Bone marrow (tissue), 2 donors: ENCODE measurements around the gene KITLG.
"Not testable (repeated sequence)": the region's sequence is repeated elsewhere in the genome, so short reads cannot be mapped to it uniquely, and the experiment has no call there.

Source experiments
- DNase-seq, 2 donors: peaks; one replicate each; lab custom pipeline; 2025; lab: John Stamatoyannopoulos, UW

Gene KITLG

DNA sequence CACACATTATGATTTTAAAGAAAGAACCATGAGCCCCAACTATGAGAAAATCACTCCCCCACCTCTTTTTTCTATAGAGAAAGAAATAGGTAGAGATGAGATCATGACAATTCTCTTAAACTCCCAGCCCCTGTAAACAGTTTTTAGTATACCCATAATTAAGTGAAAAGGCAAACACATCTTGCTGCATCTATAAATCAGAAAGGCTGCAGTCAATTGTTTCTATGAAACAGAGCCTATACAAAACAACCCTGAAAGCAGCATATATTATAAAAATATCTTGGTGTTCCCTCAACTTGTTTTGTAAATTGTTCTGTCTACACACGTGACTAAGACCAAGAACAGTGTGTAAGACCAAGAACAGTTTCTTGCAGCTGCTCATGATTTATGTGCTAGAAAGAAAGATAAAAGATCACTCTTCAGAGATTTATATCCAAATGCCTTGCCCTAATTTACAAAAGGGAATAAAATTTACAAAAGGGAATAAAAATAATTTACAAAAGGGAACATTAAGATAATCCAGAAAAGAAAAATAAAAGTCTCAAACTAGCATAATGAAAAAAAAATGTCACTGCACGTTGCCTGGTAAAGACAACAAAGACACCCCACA, 4.8 kb downstream of the KITLG start:
- no peak for DNase-seq

DNA sequence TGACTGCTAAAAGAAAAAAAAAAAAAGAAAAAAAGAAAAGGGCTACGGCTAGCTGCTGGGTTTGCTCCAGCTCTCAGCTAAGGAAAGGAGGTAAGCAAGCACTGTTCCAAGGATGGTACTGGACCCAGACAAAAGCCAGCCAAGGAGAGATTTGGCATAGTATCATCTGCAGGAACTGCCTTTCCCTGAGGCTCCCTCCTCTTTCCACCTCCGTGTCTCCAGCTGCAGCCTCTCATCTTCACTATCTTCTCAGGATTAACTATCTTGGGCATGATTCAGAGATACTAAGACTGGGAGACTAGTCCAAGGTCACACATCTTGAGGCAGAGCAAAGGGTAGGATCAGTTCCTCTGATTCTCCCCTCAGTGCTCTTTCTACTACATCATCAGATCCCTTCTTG, 6.0 kb downstream of the KITLG start:
- DNase-seq = no peak

DNA sequence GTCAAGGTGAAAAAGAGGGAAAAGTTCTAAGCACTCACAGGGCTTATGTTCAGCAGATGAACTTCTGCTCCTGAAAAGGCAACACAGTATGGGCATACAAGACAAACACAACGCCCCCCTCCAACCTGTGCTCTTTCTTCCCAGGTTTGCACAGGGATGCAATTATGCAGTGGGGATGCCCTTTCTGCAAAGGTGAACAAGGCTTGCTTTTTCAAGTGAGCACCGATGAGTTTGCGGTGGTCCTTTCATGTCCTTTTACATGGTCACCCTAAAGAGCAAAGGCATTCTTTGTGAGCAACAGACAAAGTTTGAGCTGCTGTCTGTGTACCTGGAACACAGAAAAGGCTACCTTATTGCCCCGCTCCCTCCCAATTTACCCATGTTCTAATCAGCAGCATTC, 6.7 kb downstream of the KITLG start:
- no peak for DNase-seq

DNA sequence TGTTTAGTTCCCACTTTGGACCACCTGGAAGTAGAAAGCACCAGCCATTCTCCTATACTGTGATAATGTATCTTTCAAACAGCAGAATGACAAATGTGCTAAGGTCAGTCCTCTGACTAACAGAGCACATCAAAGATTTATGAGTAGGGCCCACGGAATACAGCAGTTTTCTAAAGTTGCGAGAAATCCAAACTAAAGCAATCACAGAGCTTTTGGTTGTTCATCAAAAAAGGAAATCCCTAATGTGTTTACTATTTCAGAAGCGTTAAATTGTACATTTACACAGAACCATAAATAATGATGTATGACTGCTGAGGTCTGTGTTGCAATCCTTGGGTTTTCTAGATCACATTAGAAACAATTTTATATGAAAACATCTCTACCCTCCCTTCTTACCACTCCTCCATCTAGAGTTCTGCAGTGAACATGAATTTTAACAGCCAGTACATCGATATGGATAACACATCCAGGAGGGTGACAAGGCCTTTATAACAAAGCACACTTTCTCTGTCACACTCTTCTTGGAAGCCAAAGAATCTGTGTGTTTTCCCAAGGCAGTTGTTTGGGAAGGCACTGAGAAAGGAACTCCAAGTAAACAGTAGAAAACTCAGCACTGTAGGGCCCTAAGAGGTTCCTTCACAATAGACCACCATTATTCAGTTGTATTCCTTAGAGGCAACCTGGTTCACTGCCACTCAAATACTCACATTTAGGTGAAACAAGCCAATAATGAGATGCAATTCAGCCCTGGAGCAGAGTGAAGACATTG, 7.3 kb downstream of the KITLG start:
- DNase-seq = no peak

DNA sequence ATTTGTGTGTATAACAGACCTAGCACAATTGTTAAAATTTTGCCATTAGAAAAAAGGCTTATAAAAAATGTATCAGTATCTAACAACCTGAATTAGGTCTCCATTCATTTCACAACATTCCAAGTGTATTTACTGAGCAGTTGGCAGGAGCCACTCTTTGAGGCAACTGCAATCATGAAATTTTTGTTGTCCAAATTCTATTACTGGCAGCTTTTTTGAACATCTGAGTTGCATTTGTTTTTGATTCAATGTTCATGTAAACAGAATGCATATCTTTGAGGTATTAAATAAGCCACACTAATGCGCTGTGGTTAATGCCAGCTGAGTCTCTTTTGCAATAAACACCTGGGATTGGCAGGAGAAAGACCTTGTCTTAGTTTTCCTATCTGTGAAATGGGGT, 8.7 kb downstream of the KITLG start:
- DNase-seq = no peak

DNA sequence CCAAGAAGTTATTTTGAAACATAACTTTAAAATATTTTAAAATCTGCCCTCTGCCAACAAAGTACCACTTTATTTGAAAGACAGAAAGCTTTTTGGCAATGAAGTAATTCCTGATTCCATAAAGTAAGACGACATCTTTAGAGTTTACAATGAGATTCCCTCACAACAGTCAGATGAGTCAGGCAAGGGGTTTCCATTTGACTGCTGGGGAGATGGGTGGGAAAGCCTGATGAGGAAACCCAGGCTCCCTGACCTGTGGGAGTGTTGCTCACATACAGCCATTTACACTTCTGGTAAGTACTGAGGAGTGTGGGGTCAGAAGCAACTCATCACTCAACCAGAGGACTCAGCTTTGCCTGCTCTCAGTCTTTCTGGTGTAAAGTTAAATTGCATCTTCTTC, 10.2 kb downstream of the KITLG start:
- DNase-seq = no peak

DNA sequence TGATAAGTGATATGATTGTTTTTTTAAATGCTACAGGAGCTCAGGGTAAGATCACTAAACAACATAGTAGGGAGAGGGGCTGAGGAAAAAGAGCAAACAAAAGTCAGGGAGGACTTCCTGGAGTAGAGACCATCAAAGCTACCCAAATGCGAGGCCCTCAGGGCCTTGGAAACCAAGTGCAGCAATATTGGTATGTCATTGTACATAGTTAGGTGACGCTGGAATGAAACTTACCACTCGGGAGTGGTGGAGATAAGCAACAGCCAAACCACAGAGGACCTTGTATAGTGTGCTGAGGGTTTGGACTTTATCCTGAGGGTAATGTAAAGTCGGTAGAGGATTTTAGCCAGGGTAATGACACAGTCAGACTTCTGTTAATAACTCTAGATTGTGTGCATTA, 13.8 kb downstream of the KITLG start:
- DNase-seq = no peak

DNA sequence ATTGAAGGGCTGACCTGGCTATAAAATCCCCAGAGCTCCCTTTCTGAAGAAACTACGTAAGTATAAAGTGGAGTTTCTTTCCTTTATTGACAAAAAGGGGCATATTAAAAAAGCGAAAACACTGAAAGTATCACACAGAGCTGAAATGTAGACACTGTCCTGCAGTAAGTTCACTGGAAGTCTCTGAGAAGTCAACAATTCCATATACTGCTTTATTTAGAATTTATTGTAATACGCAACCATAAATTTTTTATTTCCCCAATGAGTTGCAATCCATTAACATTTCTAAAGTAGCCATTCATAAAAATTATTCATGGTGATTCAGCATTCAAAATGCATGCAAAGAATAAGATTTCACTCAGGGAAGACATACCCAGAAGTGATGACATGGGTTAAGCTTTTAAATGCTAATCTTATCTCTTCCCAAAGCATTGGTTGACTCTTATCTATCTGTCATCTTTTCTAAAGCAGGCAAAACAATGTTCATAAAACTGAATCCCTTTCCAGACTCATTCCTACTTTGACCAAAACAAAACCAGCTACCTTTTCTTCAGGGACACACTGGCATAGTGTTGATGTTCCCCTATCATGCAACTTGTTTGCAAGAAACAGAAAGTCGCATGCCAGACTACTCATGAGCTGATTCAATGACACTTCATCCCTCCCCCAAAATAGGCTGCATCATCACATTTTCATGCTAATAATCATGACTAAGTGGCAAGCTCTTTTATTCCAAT, 17.3 kb downstream of the KITLG start:
- DNase-seq = no peak

DNA sequence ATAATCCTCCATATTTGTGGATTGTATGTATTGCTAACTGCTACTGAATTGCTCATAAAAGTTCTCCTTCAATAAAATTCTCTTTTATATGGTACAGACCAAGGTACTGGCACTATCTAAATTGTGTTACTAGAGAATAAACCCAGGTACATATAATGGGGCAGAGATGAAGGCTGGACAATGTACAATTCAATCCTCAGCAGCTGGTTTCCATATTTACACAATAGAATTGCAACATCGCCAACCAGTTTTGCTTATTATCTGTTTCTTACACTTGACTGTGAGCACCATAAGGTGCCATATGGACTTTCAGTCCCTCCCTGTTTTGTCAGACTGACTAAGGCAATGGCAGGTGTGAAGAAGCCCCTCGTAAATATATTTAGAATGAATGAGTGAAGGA, 18.1 kb downstream of the KITLG start:
- DNase-seq = no peak

DNA sequence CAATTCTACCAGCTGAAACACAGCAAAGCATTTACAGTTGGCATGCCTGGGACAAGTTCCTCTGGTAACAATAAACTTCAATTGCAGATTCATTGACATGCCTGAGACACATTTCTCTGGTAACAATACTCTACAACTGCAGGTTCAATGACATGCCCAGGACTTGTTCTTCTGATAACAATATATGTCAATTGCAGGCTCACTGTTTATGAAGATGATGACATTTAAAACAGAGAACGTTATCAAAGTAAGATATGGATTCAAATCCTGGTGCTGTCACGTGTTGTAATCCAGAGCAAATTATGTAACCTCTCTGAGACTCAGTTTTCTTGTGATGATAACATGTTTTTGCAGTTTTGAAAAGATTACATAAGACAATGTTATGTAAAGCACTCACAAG, 20.5 kb downstream of the KITLG start:
- DNase-seq = no peak

DNA sequence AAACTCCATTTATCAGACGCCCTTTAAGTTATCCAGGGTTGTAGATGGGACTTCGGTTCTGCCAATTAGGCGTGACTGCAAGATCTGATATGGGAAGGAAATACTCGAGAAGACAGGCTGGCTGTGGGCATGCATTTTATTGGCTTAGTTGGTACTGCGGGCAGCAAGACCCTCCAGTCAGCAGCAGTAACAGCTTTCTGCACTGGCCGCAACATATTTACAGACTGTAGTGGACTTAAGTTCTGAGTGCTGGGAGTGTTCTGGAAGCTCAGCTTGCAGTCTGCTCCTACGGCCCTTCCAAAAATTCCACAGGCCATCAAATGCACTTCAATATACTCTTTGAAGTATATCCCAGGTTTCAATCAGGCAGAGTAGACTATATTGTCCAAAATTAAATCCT, 21.1 kb downstream of the KITLG start:
- no peak for DNase-seq

DNA sequence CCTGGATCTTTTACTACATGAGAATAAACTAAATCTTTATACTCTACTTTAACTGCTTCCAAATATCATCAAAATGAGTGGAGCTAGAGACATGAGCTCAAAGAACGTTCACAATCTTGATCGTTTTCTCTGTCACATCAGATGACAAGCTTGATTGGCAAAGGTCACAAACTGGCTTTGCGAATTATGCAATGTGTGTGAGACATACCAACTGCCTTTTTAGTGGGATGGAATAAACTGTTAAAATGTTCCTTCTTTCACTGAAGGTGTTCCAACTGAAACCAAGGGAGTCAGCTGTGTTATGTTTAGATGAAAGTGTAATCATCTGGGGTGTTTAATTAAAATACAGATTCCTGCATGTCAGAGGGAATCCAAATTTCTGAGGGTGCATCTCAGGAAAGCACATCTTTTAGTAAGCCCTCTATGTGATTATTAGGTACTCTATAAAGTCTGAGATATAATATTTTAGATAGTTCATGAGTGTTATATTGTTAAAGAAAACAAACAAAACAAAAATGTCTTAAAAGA, 21.9 kb downstream of the KITLG start:
- DNase-seq = no peak

DNA sequence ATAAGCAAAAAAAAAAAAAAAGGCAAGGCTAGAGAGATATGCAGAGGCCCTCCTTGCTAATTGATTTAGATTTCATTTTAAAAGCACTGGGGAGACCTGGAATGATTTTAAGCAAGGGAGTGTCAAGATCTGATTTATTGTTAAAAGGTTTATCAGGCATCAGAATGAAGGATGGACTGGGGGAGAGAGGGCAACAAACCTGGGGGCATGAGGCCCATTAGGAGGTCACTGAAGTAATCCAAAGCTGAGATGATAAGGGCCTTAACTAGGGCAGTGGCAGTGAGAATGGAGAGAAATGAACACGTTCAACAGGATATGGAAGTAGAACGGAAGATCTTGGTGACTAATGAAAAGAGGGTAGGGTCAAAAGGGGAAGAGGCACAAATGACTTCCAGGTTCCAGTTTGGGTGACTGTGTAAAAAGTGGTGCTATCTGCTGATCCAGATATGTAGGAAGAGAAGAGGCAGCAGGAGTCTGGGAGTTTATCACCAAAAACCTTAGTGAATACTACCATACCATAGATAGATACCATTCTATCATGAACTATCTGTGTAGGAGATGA, 24.0 kb downstream of the KITLG start:
- no peak for DNase-seq

DNA sequence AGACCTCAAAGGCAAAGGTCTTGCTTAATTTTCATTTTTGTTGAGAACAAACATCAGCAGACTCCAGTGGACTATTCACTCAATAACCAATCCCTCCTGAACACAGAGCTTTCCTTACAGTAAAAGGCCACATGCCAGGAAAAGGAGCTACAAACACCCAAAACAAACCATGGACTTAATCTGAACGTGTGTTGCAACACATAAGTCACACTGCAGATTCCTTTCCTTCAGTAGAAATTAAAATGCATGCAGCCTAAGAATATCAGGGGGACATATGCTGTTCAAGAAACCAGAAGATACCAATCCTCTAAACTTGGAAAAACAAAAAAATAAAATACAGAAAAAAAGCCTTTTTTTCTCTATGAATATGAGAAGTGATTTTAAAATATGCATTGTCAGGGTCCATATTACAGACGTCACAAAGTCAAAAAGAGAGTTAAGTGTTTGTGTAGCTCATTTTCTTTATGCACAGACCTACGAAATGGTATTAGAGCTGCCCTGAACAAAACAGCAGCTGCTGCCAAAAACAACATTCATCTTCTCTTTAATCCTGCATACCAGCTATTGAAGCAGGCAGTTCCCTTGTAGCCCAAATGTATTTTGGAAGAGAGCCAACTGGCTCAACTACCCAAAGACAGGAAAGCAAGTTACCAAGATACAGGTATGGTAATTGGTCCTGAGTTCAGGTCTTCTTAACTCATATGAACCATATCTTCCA, 26.2 kb downstream of the KITLG start:
- no peak for DNase-seq

DNA sequence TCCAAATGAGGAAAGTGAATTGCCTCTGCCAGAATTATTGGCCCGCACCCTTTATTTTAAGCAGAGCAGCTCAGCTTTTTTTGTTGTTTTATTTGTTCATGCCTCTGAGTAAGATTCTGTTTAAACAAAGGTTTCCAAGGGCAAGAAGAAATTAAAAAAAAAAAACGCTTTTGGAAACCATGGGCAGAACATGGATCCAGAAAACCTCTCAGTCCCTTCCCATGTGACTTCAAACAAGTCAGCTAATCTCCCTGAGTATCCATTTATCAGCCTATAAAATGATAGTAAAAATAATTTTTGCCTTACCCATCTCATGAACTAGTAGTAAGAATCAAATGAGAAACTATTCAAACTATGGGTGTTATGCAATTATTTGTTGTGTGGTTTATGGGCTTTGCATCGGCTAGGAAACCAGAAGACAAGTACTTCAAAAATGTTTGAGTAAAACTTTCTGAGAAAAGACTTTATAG, 27.6 kb downstream of the KITLG start:
- no peak for DNase-seq

DNA sequence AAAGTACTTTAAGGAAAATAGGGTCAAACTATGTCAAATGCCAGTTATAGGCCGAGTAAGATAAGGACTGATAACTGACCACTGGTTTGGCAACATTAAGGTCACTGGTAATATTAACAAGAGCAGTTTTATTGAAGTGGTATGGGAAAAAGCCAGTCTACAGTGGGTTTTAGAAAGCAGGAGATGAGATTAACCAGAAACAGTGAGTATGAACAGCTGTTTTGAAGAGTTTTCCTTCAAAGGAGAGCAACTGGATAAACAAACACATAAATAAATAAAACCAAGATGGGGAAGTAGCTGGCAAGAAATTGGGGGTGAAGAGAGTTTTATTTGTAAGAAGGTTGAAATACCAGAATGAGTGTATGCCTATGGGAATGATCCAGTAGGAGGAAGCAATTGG, 30.3 kb downstream of the KITLG start:
- DNase-seq = no peak

DNA sequence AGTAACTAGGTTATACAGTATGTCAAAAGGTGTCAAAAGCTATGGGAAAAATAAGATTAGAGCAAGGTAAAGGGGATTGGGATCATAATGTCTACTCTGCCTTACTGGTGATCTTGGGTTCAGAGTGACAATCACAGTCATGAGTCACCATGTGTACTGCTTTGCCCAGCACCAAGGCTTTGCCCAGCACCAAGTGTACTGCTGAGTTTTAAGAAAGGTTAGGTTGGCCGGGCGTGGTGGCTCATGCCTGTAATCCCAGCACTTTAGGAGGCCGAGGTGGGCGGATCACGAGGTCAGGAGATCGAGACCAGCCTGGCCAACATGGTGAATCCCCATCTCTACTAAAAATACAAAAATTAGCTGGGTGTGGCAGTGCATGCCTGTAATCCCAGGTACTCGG, 32.3 kb downstream of the KITLG start:
- not testable (repeated sequence) for DNase-seq

DNA sequence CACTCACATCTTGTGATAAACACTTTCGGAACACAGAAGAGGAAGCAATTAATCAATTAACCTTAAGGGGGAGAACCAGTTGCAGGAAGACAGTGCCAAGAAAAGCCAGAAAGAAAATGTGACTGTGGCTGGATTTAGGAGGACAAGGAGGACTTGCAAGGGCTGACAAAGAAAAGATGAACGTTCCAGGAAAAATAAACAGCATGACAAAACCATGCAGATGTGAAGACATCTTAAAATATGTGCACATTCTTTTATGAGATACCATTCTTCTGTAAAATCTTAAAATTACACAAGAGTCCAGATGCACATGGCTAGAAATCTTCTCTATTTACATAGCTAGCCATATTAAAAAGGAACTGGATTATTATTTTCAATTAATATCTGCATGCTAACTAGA, 33.4 kb downstream of the KITLG start:
- no peak for DNase-seq

DNA sequence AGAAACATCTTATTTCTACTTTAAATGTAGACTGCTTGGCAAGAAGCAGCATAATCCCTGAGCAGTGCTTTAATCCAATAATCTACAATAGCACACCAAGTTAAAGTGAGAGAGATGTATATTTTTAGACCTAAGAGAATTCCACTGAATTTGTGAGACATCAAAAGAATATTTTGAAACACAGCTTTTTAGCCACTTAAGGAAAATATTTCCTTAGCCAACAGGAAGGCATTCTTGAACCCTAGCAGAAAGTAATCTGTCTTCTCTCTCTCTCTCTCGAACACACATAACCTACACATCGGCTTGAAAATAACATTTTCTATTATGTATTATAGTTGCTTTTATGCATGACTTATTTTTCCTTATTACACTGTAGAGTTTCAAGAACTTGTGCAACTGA, 34.0 kb downstream of the KITLG start:
- no peak for DNase-seq

DNA sequence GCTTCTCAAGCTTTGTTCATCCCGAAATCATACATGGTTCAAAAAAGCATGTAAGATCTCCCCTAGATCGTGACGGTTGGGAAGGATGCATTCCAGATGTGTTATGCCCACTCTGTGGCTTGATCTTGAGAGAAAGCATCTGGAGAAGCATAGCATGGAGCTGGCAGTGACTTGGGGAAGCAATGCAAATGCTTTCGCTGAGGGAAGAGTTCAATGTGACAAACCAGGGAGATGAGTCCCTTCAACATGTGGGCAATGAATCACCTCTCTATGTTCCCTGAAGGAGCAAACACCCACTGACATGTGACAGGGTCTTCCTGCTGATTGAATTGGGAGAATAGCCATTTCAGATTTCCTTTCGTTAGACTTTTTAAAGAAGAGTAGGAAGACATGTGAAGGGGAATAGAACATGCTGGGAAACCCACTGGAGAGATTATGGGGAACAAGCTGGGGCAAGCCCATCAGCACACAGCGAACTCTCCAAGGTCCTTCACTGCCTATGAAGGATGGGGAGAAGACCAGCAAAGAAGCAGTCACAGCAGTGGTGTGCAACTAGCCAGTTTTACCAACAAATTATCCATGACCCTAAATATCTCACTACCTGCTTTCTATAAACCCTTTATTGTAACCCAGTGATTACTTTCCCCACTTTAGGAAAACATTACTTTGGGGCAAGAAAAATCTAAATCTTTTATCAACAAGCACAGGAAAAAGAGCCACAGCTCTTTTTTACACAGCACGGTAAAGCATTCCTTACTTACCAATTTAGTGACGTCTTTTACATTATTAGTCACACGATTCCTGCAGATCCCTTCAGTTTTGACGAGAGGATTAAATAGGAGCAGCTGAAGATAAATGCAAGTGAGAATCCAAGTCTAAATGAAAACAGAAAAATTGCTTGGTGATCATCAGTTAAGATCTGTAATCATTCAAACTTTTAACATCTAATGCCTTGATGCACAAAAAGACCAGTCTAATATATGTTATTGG, 35.0 kb downstream of the KITLG start:
- DNase-seq = no peak

DNA sequence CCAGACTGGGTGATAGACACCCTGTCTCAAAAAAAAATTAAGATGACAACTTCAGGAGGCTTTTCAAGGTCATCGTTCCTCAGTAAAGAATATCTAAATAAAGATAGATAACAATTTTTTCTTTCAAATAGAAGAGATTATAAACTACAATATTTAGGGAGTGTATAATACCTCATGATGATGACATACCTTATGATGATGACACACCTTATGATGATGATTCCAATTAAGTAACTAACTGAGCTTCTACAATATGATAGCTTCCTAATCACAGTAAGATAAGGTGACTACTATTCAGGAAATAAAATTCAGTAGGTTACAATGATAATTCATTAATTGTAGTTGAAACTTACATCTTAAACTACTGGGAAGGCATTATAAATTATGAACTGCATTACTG, 40.4 kb downstream of the KITLG start:
- no peak for DNase-seq
